Measurements from ENCODE around the gene NCAPG2.

Gene NCAPG2

GRCh38 chr7:158734861-158735260 lies 30.3 kb upstream of the NCAPG2 start:
- no peak for DNase-seq (ENCODE audit: low spot score)

GRCh38 chr7:158733775-158734494 lies 29.3 kb upstream of the NCAPG2 start:
- FAIRE-seq (no peak), DNase-seq (ENCODE audit: low spot score) (no peak)

More at GRCh38 chr7:158734861-158735260, 30.3 kb upstream of the NCAPG2 start:
- FAIRE-seq = no peak

- peak; percentile 26 for FAIRE-seq
- DNase-seq (ENCODE audit: low spot score) = no peak
Observed at GRCh38 chr7:158733220-158733519, 28.6 kb upstream of the NCAPG2 start.

GRCh38 chr7:158732494-158733219 lies 28.1 kb upstream of the NCAPG2 start:
- no peak for FAIRE-seq
- DNase-seq (ENCODE audit: low spot score) = no peak

GRCh38 chr7:158731761-158732160 lies 27.2 kb upstream of the NCAPG2 start:
- FAIRE-seq = no peak
- DNase-seq (ENCODE audit: low spot score) = no peak

GRCh38 chr7:158730383-158731346 lies 26.1 kb upstream of the NCAPG2 start:
- FAIRE-seq (no peak), DNase-seq (ENCODE audit: low spot score) (no peak)

GRCh38 chr7:158729646-158730382 lies 25.2 kb upstream of the NCAPG2 start:
- DNase-seq (ENCODE audit: low spot score) (no peak), FAIRE-seq (no peak)

GRCh38 chr7:158728911-158729645 lies 24.5 kb upstream of the NCAPG2 start:
- DNase-seq (ENCODE audit: low spot score) (no peak), FAIRE-seq (no peak)

- DNase-seq (ENCODE audit: low spot score) (no peak), FAIRE-seq (no peak)
Observed at GRCh38 chr7:158727690-158728089, 23.1 kb upstream of the NCAPG2 start.

- no peak for DNase-seq (ENCODE audit: low spot score)
- no peak for FAIRE-seq
Observed at GRCh38 chr7:158726277-158726807, 21.7 kb upstream of the NCAPG2 start.

GRCh38 chr7:158725506-158725800 lies 20.8 kb upstream of the NCAPG2 start:
- FAIRE-seq (no peak), DNase-seq (ENCODE audit: low spot score) (no peak)

GRCh38 chr7:158724658-158725505 lies 20.3 kb upstream of the NCAPG2 start:
- FAIRE-seq (no peak), DNase-seq (ENCODE audit: low spot score) (no peak)

- DNase-seq (ENCODE audit: low spot score) (no peak), FAIRE-seq (no peak)
Observed at GRCh38 chr7:158723714-158724385, 19.2 kb upstream of the NCAPG2 start.

GRCh38 chr7:158723266-158723665 lies 18.7 kb upstream of the NCAPG2 start:
- FAIRE-seq (no peak), DNase-seq (ENCODE audit: low spot score) (no peak)

GRCh38 chr7:158722574-158723237 lies 18.1 kb upstream of the NCAPG2 start:
- FAIRE-seq (no peak), DNase-seq (ENCODE audit: low spot score) (no peak)

- DNase-seq (ENCODE audit: low spot score) (no peak), FAIRE-seq (no peak)
Observed at GRCh38 chr7:158720112-158720511, 15.5 kb upstream of the NCAPG2 start.

- no peak for FAIRE-seq
Observed at GRCh38 chr7:158716802-158717201, 12.2 kb upstream of the NCAPG2 start.

GRCh38 chr7:158710651-158711102 lies 6.1 kb upstream of the NCAPG2 start:
- DNase-seq (ENCODE audit: low spot score) = peak; percentile 51
- peak; percentile 40 for FAIRE-seq

More at GRCh38 chr7:158716802-158717201, 12.2 kb upstream of the NCAPG2 start:
- DNase-seq (ENCODE audit: low spot score) = no peak

All from RCC 7860 (cell line).